Measurements from ENCODE around the gene C3orf18.

C3orf18 gene

GRCh38 chr3:50567386-50568167 lies at the start of gene C3orf18:
TSS of gene C3orf18 (minus strand) at chr3:50567747. CDS start at chr3:50565699, 2,048 bp downstream.
- DNase-seq: peak; percentile 95

DNA sequence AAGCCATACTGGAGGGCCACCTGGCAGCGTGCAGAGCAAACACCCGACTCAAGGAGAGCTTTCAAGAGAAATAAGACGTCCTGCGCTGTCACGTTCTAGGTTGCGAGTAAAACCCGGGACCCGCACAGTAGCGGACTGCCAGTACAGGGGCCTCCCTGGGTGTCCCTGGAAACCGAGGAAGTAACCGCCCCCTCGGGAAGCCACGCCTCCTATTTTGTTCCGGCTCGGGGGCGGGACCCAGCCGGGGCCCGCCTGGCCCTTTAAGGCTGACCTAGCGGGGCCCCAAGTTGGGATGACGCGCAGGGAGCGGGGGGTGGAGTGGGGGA lies 49.2 kb upstream of the C3orf18 start:
- DNase-seq: peak; percentile 91

DNA sequence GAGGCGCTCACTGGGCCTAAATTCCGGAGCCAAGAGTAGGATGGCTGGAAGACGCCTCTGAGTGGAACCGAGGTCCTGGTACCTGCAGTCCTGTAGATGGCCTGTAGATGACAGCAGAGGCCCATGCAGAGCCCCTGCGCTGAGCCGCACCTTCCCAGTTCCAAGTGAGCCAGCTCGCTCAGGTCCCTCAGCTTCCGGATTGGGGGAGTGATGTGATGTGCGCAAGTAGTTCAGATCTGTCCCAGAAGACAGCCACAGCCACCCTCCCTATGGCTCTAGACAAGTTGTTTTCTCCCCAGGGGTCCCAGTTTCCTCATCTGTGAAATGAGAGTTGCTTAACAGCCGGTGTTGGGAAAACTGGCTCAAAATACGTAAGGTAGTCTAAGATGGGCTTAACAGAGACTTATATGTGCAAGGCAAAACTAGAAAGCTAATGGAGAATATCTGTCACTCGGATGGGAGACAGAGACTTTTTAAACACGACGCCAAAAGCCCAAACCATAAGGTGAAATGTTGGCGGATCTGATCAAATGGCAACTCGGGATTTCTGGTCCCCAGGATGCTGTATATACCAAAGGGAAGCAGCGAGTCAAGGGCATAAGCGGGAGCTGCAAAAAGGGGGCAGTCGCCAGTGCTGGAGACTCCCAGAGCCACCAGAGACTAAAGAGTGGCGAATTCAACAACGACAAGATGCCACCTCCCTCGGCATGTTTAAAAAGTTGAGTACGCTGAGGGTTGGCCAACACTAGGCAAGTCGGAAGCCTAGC lies 48.6 kb upstream of the C3orf18 start:
- DNase-seq: peak; percentile 75

DNA sequence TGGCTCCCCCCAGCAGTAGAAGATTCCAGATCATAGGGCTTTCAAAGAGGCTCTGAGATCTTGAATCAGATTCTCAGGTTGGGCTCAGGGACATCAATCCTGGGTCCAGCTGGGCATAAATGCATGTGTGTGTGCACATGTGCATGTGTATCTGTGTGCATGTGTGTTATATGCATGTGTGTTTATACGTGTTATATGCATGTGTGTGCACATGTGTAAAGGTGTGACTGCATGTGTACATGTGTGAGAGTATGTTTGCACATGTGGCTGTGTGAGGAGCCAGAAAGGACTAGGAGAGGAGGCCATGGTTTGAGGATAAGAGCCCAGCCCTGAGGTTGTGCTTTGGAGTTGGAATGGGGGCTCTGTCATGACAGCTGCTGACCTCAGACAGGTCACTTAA lies 47.6 kb upstream of the C3orf18 start:
- DNase-seq: no peak

DNA sequence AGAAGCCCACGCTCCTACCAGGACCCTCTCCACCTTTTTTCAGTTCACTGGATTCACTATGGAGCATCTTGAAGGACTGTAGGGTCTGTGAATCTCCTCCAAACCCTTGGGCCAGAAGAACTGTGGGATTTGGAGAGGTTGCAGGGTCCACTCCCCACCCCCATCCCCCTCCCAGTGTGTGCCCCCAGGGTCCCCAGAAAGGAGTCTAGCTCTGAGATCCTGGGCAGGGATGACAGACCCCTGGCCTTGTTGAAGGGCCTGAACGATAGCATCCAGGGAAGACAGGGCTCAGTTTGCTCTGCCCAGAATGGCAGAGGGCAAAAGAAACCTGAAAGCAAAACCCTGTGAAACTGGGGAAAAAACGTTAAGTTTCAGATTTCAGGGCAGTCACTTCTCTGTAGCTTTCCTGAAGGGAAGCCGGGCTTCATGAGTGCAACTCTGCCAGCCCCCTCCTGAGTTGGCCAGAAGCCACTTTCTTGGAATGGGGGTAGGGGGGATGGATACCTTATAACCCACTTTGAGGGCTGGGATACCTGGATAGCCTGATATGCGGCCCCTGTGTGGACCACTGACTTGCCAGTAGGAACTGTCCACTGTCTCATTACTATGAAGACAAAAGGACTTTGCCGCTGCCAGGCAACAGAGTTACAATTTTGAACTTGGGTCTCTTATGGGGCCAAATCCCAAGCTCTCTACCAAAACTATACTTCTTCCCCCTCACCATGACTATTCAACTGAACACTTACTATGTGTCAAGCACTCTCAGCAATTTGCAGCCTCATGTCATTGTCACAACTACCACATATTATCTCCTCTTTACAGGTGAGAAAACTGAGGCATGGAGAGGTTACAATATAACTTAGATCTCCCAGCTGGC lies 45.7 kb upstream of the C3orf18 start:
- no peak for DNase-seq

GRCh38 chr3:50612234-50612882 lies 44.8 kb upstream of the C3orf18 start:
- no peak for DNase-seq

- DNase-seq: peak; percentile 100
Observed at GRCh38 chr3:50611464-50612233, 44.1 kb upstream of the C3orf18 start, which contains the start of gene CISH. TSS of gene CISH (minus strand) at chr3:50611774. CDS start at chr3:50611650, 124 bp downstream.

DNA sequence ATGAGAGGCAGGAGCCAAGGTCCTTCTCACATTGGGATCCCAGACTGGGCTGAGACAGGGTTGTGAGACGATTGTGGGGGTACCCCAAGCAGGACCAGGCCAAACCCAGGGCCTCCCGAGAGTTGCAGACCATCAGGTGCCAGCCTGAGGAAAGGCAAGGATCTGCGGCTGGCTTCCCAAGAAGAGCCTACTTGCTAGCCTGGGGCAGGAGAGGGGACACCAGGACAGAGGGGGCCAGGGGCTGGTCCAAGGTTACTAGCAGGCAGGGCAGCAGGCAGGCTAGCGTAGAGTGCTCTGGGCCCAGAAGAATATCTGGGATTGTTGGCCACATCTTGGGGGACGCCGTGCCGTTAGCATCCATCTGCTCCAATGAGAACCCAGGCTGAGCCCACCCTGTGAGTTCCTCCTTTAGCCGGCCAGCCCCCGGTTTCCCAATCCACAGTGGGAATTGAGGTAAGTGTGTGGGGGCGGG lies 43.5 kb upstream of the C3orf18 start:
- DNase-seq: no peak

GRCh38 chr3:50610181-50610971 lies 42.8 kb upstream of the C3orf18 start:
- peak; percentile 46 for DNase-seq

DNA sequence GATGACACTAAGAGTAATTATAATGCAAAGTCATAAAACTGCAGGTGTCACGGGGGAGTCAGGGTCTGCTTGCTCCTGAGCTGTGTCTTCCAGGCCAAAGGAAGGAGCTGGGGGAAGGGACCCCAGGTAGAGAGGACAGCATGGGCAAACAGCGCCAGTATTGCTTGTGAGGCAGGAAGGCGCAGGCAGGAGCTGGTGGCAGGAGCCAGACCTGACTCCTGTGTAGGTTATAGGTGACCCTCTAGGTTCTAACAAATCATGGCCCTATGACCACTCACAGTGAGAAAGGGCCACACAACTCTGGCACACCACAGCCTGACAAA lies 42.2 kb upstream of the C3orf18 start:
- DNase-seq: no peak

DNA sequence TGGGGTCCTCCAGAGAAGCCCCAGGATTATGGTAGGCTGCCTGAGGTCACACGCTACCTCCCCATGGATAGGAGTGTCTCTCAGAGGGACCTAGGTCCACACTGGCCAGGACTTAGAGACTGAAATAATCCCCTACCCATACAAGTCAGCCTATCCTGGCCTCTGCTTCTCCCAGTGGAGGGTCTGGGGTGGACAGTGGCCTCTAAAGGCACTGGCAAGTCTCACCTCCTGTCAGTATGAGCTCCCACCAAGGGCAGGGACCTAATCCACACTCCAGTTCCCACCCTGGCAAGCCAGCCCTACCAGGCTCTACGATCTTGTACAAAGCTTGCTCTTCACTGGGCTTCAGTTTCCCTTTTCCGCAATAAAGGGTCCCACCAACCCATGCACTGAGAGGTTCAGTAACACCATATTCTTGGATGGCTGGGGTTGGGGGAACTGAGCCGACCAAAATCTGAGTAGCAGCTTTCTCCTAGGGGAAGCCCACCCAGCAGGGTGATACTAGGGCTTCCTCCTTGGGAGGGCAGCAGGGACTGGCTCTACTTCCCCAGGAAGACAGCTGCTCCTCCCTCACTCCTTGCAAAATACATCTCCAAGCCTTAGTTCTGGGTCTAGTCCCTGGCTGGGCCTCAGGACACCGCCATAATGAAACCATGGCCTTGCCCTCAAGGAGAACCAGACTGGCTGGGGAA lies 41.7 kb upstream of the C3orf18 start:
- no peak for DNase-seq

- DNase-seq: no peak
Observed at GRCh38 chr3:50608278-50608677, 40.7 kb upstream of the C3orf18 start.

- DNase-seq: no peak
Observed at GRCh38 chr3:50607271-50608091, 39.9 kb upstream of the C3orf18 start.

DNA sequence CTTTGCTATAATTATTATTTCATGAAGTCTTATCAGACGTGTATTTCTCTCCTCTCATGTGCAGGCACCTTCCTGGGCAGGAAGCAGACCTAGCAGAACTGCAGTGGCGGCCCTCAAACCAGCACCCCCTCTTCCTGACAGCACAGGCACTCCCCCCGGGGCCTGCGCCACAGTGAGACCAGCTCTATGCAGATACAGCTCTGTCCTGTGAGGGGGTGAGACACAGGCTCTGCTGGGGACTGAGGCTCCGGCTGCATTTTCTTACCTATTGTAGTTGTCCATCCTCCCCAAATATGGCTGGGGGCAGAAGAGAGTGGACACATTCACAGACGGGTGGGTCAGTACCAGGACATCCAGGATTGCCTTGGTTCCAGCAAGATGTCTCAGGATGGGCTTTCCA lies 39.0 kb upstream of the C3orf18 start:
- no peak for DNase-seq

- no peak for DNase-seq
Observed at GRCh38 chr3:50605901-50606326, 38.4 kb upstream of the C3orf18 start.

GRCh38 chr3:50604628-50605588 lies 37.4 kb upstream of the C3orf18 start:
- no peak for DNase-seq

- DNase-seq: no peak
Observed at GRCh38 chr3:50604110-50604621, 36.6 kb upstream of the C3orf18 start.

Data from stimulated activated naive CD4-positive, alpha-beta T cell treated with Interleukin-2 at 50 U/mL for 16 hours (primary cell).